ENCODE results near the gene ABCC11. TPM values are rescaled to one million over a fixed set of nuclear protein-coding genes. Genes with fewer than 3 reads are reported as not detected.
A peak's percentile ranks its signal among the peaks of the same experiment; 100 is the strongest.

Gene ABCC11
- total and polyA plus RNA-seq, 2 of the 13 experiments (the other 11 are each of a cell fraction or from before 2014, with no cell fraction given) = 1.0 to 1.4 TPM

- TF ChIP-seq ZNF143 (CRISPR knock-in tag; IDR thresholded peaks at IDR 0.05) = no peak; the same call in 1 of the 2 replicates
- TF ChIP-seq ZNF18 (CRISPR knock-in tag; IDR thresholded peaks at IDR 0.05; ENCODE audit: insufficient replicate concordance) = peak; percentile 85
- TF ChIP-seq, protein P1, sequence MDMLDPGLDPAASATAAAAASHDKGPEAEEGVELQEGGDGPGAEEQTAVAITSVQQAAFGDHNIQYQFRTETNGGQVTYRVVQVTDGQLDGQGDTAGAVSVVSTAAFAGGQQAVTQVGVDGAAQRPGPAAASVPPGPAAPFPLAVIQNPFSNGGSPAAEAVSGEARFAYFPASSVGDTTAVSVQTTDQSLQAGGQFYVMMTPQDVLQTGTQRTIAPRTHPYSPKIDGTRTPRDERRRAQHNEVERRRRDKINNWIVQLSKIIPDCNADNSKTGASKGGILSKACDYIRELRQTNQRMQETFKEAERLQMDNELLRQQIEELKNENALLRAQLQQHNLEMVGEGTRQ (IDR thresholded peaks at IDR 0.05; ENCODE audit: low read depth, low read length) = no peak
- TF ChIP-seq, protein P1 (CRISPR knock-in tag; IDR thresholded peaks at IDR 0.05; ENCODE audit: borderline replicate concordance) = peak; percentile 42; the same call in 1 of the 2 replicates
- peak; percentile 89 for TF ChIP-seq KDM3A (CRISPR knock-in tag; IDR thresholded peaks at IDR 0.05; ENCODE audit: low read depth)
- no peak; the same call in 1 of the 2 replicates for TF ChIP-seq SRY (CRISPR knock-in tag; IDR thresholded peaks at IDR 0.05)
- TF ChIP-seq NFYC (CRISPR knock-in tag; IDR thresholded peaks at IDR 0.05) = 0 out of 2 replicates have a peak, but pooled peaks have one; percentile 13
- 0 out of 2 replicates have a peak, but pooled peaks have one; percentile 46 for TF ChIP-seq MBD4 (IDR thresholded peaks at IDR 0.05; ENCODE audit: borderline replicate concordance, low read length)
- TF ChIP-seq PRPF4 (IDR thresholded peaks at IDR 0.05; ENCODE audit: low read depth, low read length, poor library complexity, severe bottlenecking) = no peak
- TF ChIP-seq MIXL1 (CRISPR knock-in tag; IDR thresholded peaks at IDR 0.05) = peak; percentile 85
- TF ChIP-seq RAD51 (IDR thresholded peaks at IDR 0.05; ENCODE audit: borderline replicate concordance) = no peak
- TF ChIP-seq, protein P2, sequence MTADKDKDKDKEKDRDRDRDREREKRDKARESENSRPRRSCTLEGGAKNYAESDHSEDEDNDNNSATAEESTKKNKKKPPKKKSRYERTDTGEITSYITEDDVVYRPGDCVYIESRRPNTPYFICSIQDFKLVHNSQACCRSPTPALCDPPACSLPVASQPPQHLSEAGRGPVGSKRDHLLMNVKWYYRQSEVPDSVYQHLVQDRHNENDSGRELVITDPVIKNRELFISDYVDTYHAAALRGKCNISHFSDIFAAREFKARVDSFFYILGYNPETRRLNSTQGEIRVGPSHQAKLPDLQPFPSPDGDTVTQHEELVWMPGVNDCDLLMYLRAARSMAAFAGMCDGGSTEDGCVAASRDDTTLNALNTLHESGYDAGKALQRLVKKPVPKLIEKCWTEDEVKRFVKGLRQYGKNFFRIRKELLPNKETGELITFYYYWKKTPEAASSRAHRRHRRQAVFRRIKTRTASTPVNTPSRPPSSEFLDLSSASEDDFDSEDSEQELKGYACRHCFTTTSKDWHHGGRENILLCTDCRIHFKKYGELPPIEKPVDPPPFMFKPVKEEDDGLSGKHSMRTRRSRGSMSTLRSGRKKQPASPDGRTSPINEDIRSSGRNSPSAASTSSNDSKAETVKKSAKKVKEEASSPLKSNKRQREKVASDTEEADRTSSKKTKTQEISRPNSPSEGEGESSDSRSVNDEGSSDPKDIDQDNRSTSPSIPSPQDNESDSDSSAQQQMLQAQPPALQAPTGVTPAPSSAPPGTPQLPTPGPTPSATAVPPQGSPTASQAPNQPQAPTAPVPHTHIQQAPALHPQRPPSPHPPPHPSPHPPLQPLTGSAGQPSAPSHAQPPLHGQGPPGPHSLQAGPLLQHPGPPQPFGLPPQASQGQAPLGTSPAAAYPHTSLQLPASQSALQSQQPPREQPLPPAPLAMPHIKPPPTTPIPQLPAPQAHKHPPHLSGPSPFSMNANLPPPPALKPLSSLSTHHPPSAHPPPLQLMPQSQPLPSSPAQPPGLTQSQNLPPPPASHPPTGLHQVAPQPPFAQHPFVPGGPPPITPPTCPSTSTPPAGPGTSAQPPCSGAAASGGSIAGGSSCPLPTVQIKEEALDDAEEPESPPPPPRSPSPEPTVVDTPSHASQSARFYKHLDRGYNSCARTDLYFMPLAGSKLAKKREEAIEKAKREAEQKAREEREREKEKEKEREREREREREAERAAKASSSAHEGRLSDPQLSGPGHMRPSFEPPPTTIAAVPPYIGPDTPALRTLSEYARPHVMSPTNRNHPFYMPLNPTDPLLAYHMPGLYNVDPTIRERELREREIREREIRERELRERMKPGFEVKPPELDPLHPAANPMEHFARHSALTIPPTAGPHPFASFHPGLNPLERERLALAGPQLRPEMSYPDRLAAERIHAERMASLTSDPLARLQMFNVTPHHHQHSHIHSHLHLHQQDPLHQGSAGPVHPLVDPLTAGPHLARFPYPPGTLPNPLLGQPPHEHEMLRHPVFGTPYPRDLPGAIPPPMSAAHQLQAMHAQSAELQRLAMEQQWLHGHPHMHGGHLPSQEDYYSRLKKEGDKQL (CRISPR knock-in tag; IDR thresholded peaks at IDR 0.05; ENCODE audit: low read depth) = peak; percentile 94
- TF ChIP-seq POLR2G (IDR thresholded peaks at IDR 0.05; ENCODE audit: low read depth, low read length) = no peak; the same call in 1 of the 2 replicates
- no peak for TF ChIP-seq SETDB1 (CRISPR knock-in tag; IDR thresholded peaks at IDR 0.05; ENCODE audit: borderline replicate concordance)
- TF ChIP-seq TAF15 (IDR thresholded peaks at IDR 0.05; ENCODE audit: low read depth, low read length, poor library complexity, severe bottlenecking) = no peak
- TF ChIP-seq SKIL (CRISPR knock-in tag; IDR thresholded peaks at IDR 0.05; ENCODE audit: borderline replicate concordance) = peak; percentile 86
- TF ChIP-seq HES4 (CRISPR knock-in tag; IDR thresholded peaks at IDR 0.05; ENCODE audit: borderline replicate concordance) = peak; percentile 56; the same call in 1 of the 2 replicates
These were observed 43.1 kb downstream of the ABCC11 start (continued) for GRCh38 chr16:48203974-48204824.

Data from HepG2 (cell line).